ENCODE measurements around the gene TEN1. TPM values are rescaled to one million over a fixed set of nuclear protein-coding genes. Genes with fewer than 3 reads are reported as not detected.

The TEN1 gene
- polyA plus RNA-seq, 2 donors: 42.7 to 43.7 TPM

DNA sequence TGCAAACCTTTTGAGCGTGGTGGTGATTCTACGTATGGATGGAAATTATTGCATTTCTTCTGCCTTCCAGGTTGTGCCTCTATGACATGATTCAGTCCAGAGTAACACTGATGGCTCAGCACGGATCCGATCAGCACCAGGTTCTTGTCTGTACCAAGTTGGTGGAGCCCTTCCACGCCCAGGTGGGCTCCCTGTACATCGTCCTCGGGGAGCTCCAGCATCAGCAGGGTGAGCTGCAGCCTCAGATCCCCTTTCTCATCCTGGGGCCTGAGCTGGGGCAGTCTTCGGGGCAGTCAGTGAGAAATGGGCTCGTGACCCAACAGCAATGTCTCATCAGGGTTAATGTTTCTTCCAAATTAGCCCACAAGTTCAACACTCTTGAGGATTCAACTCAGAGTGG lies 12.4 kb downstream of the TEN1 start:
- Histone ChIP-seq H3K4me1 (ENCODE audit: control insufficient read depth in 2 of 2, insufficient read depth in 2 of 2, low read length in 1 of 2) (no peaks in the 10 kb centered on the region), H3K27ac (ENCODE audit: low read depth in 2 of 2, low read length in 1 of 2) (no peak overlapping the region), H3K36me3 (ENCODE audit: control insufficient read depth in 2 of 2, insufficient read depth in 2 of 2, low read length in 1 of 2) (peaks cover 3 to 9% of the 10 kb centered on the region in 2 donors), H3K27me3 (ENCODE audit: control insufficient read depth in 1 of 2, insufficient read depth in 2 of 2, low read length in 2 of 2) (no peaks in the 10 kb centered on the region), H3K9me3 (ENCODE audit: control insufficient read depth in 2 of 2, insufficient read depth in 1 of 2, low read depth in 1 of 2, low read length in 1 of 2) (no peaks in the 10 kb centered on the region), H3K4me3 (ENCODE audit: low read depth in 1 of 2, low read length in 2 of 2) (no peak overlapping the region)
- WGBS, 2 donors: 94 to 96% methylated on average over 9 of the region's 9 CpGs

DNA sequence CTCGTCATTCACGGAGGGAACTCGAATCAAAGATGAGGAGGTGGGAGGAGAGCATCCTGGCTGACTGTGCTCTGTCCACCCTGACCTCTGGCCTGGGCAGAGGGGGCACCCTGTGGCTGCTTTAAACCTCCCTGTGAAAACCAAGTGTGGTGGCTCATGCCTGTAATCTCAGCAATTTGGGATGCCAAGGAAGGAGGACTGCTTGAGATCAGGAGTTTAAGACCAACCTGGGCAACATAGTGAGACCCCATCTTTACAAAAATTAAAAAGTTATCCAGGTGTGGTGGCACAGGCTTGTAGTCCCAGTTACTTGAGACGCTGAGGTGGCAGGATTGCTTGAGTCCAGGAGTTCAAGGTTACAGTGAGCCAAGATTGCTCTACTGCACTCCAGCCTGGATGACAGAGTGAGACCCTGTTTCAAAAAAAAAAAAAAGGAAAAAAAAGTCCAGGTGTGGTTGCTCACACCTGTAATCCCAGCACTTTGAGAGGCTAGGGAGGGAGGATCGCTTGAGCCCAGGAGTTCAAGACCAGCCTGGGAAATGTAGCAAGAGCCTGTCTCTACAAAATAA lies 15.8 kb downstream of the TEN1 start:
- WGBS, 2 donors: 91 to 94% methylated on average over 5 of the region's 5 CpGs
- Histone ChIP-seq H3K4me1 (ENCODE audit: control insufficient read depth in 2 of 2, insufficient read depth in 2 of 2, low read length in 1 of 2) (peaks cover 0 to 10% of the 10 kb centered on the region in 2 donors), H3K36me3 (ENCODE audit: control insufficient read depth in 2 of 2, insufficient read depth in 2 of 2, low read length in 1 of 2) (peaks cover 3 to 10% of the 10 kb centered on the region in 2 donors), H3K27ac (ENCODE audit: low read depth in 2 of 2, low read length in 1 of 2) (no peak overlapping the region), H3K9me3 (ENCODE audit: control insufficient read depth in 2 of 2, insufficient read depth in 1 of 2, low read depth in 1 of 2, low read length in 1 of 2) (no peaks in the 10 kb centered on the region), H3K4me3 (ENCODE audit: low read depth in 1 of 2, low read length in 2 of 2) (no peak overlapping the region), H3K27me3 (ENCODE audit: control insufficient read depth in 1 of 2, insufficient read depth in 2 of 2, low read length in 2 of 2) (no peaks in the 10 kb centered on the region)

DNA sequence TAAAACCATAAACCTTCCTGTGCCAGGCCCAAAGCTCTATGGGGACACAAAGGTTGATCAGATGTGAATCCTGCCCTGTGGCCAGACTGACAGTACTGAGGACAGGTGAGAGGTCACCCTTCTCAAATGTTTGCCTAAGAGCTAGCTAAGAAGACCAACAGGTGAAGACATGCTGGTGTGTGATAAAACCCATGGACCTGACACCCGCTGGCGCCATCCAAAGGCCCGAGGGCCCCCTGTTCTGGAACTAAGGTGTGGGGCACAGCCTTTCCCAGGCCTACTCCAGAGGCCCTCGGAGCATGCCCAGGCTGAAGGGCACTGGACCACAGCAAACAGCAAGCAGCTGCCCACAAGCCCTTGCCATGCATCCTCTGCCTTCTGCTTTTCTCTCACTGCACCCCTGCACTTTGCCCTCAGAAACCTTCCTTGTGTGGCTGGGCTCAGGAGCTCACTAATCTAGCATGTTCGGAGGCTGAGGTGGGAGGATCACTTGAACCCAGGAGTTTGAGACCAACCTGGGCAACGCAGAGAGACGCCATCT lies 16.4 kb downstream of the TEN1 start:
- peaks cover 0 to 10% of the 10 kb centered on the region in 2 donors for H3K4me1 ChIP-seq (ENCODE audit: control insufficient read depth in 2 of 2, insufficient read depth in 2 of 2, low read length in 1 of 2)
- 85 to 93% methylated on average over 7 of the region's 7 CpGs for WGBS, 2 donors
- peaks cover 3 to 10% of the 10 kb centered on the region in 2 donors for H3K36me3 ChIP-seq (ENCODE audit: control insufficient read depth in 2 of 2, insufficient read depth in 2 of 2, low read length in 1 of 2)

DNA sequence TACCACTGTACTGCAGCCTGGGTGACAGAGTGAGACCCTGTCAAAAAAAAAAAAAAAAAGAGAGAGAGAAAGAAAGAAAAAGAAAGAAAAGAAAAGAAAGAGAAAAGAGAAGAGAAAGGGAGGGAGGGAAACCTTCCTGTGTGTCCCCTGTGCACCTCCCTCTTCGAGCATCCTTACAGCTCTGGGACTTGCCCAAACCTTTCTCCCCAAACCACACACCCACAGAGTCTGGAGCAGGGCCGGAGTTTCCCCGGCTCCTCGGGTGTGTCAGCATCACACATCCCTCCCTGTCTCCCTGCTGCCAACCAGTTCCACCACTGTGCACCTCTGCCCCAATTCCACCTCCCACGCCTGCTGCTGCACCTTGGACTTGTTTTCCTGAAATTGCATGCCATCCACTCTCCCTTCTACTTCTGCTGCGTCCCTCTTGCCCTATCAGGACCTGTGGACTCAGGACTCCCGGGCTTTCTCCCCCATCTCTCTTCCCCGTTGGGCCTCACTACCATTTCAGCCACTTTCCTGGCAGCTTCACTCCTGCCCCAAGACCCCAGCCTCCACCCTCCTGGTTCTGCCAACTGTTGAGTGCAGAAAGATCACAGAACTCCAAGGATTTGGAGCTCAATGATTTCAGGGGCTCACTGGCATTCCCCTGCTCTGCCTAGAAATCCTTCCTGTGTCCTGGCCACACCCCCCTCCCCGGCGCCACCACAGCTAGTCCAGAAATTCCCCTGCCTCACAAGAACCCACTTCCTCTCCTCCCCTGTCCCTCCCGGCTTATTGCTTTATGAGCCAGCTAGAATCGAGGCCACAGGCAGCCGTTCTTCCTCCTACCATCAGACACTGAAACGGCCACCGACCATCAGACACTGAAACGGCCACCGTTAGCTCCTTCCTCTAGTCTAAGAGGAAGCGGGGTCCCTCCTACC lies 17.9 kb downstream of the TEN1 start:
- Histone ChIP-seq H3K9me3 (ENCODE audit: control insufficient read depth in 2 of 2, insufficient read depth in 1 of 2, low read depth in 1 of 2, low read length in 1 of 2) (no peaks in the 10 kb centered on the region), H3K27ac (ENCODE audit: low read depth in 2 of 2, low read length in 1 of 2) (peak overlapping the region; percentile 50 to 96), H3K36me3 (ENCODE audit: control insufficient read depth in 2 of 2, insufficient read depth in 2 of 2, low read length in 1 of 2) (peaks cover 0 to 11% of the 10 kb centered on the region in 2 donors), H3K4me1 (ENCODE audit: control insufficient read depth in 2 of 2, insufficient read depth in 2 of 2, low read length in 1 of 2) (peaks cover 0 to 10% of the 10 kb centered on the region in 2 donors), H3K27me3 (ENCODE audit: control insufficient read depth in 1 of 2, insufficient read depth in 2 of 2, low read length in 2 of 2) (no peaks in the 10 kb centered on the region), H3K4me3 (ENCODE audit: low read depth in 1 of 2, low read length in 2 of 2) (no peak overlapping the region)
- WGBS, 2 donors: 30 to 38% methylated on average over 18 of the region's 18 CpGs

More for the DNA sequence above, 16.4 kb downstream of the TEN1 start:
- no peaks in the 10 kb centered on the region for H3K27me3 ChIP-seq (ENCODE audit: control insufficient read depth in 1 of 2, insufficient read depth in 2 of 2, low read length in 2 of 2)
- H3K4me3 ChIP-seq (ENCODE audit: low read depth in 1 of 2, low read length in 2 of 2): no peak overlapping the region
- H3K27ac ChIP-seq (ENCODE audit: low read depth in 2 of 2, low read length in 1 of 2): no peak overlapping the region
- H3K9me3 ChIP-seq (ENCODE audit: control insufficient read depth in 2 of 2, insufficient read depth in 1 of 2, low read depth in 1 of 2, low read length in 1 of 2): no peaks in the 10 kb centered on the region

DNA sequence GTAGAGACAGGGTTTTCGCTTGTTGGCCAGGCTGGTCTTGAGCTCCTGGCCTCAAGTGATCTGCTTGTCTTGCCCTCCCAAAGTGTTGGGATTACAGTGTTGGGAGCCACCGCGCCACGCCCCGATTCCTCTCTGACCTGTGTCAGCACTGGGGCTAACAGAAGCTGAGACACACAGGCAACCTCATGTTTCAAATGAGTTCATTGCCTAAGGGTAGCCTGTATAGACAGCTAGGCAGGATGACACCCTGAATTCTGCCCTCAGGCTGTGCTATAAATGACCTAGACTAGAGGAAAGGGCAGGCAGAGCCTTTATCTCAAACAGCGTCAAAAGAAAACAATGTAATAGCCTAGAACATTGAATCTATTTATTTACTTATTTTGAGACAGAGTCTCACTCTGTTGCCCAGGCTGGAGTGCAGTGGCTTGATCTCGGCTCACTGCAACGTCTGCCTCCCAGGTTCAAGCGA lies 19.3 kb downstream of the TEN1 start:
- Histone ChIP-seq H3K9me3 (ENCODE audit: control insufficient read depth in 2 of 2, insufficient read depth in 1 of 2, low read depth in 1 of 2, low read length in 1 of 2) (no peaks in the 10 kb centered on the region), H3K27me3 (ENCODE audit: control insufficient read depth in 1 of 2, insufficient read depth in 2 of 2, low read length in 2 of 2) (no peaks in the 10 kb centered on the region), H3K36me3 (ENCODE audit: control insufficient read depth in 2 of 2, insufficient read depth in 2 of 2, low read length in 1 of 2) (peaks cover 0 to 15% of the 10 kb centered on the region in 2 donors), H3K4me3 (ENCODE audit: low read depth in 1 of 2, low read length in 2 of 2) (no peak overlapping the region), H3K4me1 (ENCODE audit: control insufficient read depth in 2 of 2, insufficient read depth in 2 of 2, low read length in 1 of 2) (peaks cover 0 to 10% of the 10 kb centered on the region in 2 donors), H3K27ac (ENCODE audit: low read depth in 2 of 2, low read length in 1 of 2) (peak overlapping the region in 1 of 2 donors; percentile 50)
- 88 to 91% methylated on average over 9 of the region's 9 CpGs for WGBS, 2 donors

DNA sequence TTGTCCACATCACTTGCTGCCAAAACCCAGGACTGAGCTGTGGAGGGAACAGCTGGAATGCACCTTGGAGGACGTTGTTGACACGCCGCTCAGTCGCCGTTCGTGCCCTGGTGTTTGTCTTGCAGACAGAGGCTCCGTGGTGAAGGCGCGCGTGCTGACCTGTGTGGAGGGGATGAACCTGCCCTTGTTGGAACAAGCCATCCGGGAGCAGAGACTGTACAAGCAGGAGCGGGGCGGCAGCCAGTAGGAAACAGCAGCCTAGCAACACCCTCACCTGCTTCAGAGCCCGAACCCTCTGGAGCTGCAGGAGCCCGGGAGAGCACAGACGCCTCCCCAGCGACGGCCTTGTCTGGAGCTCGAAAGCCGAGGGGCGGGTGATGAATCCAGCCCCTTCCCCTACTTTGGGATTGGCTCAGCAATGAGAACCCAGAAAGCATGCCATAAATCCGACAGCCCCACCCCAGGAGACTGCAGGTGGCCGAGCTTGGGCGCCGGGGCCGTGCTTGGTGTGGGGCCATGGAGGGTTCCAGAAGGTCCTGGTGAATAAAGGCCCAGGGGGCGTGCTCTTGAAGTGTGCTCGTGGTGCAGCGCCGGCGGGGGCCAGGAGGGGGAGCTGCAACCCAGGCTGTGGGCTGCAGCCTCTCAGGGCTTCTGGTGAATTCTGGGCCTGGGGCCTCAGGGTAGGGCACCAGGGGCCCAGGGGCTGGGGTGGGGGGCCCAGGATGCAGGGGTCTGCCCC lies 21.1 kb downstream of the TEN1 start:
- peak overlapping the region; percentile 2 to 78 for H3K27ac ChIP-seq (ENCODE audit: low read depth in 2 of 2, low read length in 1 of 2)
- peaks cover 0 to 21% of the 10 kb centered on the region in 2 donors for H3K36me3 ChIP-seq (ENCODE audit: control insufficient read depth in 2 of 2, insufficient read depth in 2 of 2, low read length in 1 of 2)
- H3K27me3 ChIP-seq (ENCODE audit: control insufficient read depth in 1 of 2, insufficient read depth in 2 of 2, low read length in 2 of 2): no peaks in the 10 kb centered on the region
- WGBS, 2 donors: 53 to 56% methylated on average over 31 of the region's 31 CpGs
- peaks cover 0 to 10% of the 10 kb centered on the region in 2 donors for H3K4me1 ChIP-seq (ENCODE audit: control insufficient read depth in 2 of 2, insufficient read depth in 2 of 2, low read length in 1 of 2)
- H3K4me3 ChIP-seq (ENCODE audit: low read depth in 1 of 2, low read length in 2 of 2): no peak overlapping the region
- no peaks in the 10 kb centered on the region for H3K9me3 ChIP-seq (ENCODE audit: control insufficient read depth in 2 of 2, insufficient read depth in 1 of 2, low read depth in 1 of 2, low read length in 1 of 2)

DNA sequence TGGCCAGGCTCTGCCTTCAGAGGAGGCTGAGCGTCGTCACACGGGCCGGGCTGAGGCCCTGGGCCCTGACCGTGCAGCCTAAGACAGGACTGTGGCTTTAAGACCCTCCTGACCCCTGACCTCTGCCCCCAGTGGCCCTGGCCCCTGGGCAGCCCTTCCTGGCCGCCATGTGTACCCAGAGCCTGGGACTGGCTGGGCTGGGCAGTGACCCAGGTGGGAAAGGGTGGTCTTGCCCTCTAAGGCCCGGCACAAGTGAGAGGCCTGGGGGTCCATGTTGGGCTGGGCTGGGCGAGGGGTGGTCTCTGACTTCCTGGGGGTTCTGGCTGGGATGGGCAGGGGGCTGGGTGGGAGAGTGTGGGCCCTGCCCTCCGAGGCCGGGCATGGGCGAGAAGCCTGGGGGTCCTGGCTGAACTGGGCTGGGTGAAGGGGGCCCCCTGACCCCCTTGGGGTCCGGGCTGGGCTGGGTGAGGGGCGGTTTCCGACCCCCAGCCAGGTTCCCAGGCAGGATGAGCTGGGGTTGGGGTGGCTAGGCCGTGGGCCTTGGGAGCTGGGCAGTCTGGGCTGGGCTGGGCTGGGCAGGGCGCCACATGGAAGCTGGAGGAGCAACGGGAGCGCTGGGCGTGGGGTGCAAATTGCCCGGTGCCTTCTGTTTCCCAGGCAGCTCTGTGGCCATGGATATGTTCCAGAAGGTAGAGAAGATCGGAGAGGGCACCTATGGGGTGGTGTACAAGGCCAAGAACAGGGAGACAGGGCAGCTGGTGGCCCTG lies 21.9 kb downstream of the TEN1 start, which contains the start of gene CDK3:
Gene CDK3, plus strand, starts transcription at position 101 of the 767 bp plus-strand sequence. Its CDS starts 571 bp downstream, at position 672.
- H3K4me1 ChIP-seq (ENCODE audit: control insufficient read depth in 2 of 2, insufficient read depth in 2 of 2, low read length in 1 of 2): peaks cover 0 to 10% of the 10 kb centered on the region in 2 donors
- H3K27ac ChIP-seq (ENCODE audit: low read depth in 2 of 2, low read length in 1 of 2): peak within 1 kb of the TSS; percentile 2 to 78

DNA sequence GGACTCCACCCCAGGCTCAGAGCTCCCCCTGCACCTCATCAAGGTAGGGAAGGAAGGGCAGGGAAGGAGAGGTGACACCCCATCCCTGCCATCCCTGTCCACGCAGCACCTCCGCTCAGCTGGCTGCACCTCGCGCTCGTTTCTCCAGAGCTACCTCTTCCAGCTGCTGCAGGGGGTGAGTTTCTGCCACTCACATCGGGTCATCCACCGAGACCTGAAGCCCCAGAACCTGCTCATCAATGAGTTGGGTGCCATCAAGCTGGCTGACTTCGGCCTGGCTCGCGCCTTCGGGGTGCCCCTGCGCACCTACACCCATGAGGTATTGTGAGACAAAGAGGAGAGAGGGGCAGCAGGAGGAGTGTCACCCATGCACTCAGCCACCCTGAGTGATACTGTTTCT lies 23.1 kb downstream of the TEN1 start:
- Histone ChIP-seq H3K4me1 (ENCODE audit: control insufficient read depth in 2 of 2, insufficient read depth in 2 of 2, low read length in 1 of 2) (peaks cover 0 to 5% of the 10 kb centered on the region in 2 donors), H3K27ac (ENCODE audit: low read depth in 2 of 2, low read length in 1 of 2) (peak overlapping the region in 1 of 2 donors; percentile 53), H3K27me3 (ENCODE audit: control insufficient read depth in 1 of 2, insufficient read depth in 2 of 2, low read length in 2 of 2) (no peaks in the 10 kb centered on the region), H3K36me3 (ENCODE audit: control insufficient read depth in 2 of 2, insufficient read depth in 2 of 2, low read length in 1 of 2) (peaks cover 0 to 25% of the 10 kb centered on the region in 2 donors), H3K9me3 (ENCODE audit: control insufficient read depth in 2 of 2, insufficient read depth in 1 of 2, low read depth in 1 of 2, low read length in 1 of 2) (no peaks in the 10 kb centered on the region), H3K4me3 (ENCODE audit: low read depth in 1 of 2, low read length in 2 of 2) (no peak overlapping the region)
- 93 to 95% methylated on average over 12 of the region's 12 CpGs for WGBS, 2 donors

More for the DNA sequence above, 21.9 kb downstream of the TEN1 start, which contains the start of gene CDK3:
- Histone ChIP-seq H3K36me3 (ENCODE audit: control insufficient read depth in 2 of 2, insufficient read depth in 2 of 2, low read length in 1 of 2) (peaks cover 0 to 20% of the 10 kb centered on the region in 2 donors), H3K4me3 (ENCODE audit: low read depth in 1 of 2, low read length in 2 of 2) (no peak within 1 kb of the TSS), H3K27me3 (ENCODE audit: control insufficient read depth in 1 of 2, insufficient read depth in 2 of 2, low read length in 2 of 2) (no peaks in the 10 kb centered on the region), H3K9me3 (ENCODE audit: control insufficient read depth in 2 of 2, insufficient read depth in 1 of 2, low read depth in 1 of 2, low read length in 1 of 2) (no peaks in the 10 kb centered on the region)
- WGBS, 2 donors: 77 to 78% methylated on average over 17 to 21 of the region's 21 CpGs

Data from esophagus (tissue), 2 donors.